Stimulated activated CD4-positive, alpha-beta T cell treated with anti-CD3 and anti-CD28 coated beads, Interleukin-2, amount 100 ng/mL, for 48 hours (primary cell): Measurements from ENCODE around the gene AFG3L2.

Experiments
- DNase-seq, 2 donors: peaks; one replicate each; pipeline ENCODE4 v3.0.0-alpha.2; 2020

The AFG3L2 gene

DNA sequence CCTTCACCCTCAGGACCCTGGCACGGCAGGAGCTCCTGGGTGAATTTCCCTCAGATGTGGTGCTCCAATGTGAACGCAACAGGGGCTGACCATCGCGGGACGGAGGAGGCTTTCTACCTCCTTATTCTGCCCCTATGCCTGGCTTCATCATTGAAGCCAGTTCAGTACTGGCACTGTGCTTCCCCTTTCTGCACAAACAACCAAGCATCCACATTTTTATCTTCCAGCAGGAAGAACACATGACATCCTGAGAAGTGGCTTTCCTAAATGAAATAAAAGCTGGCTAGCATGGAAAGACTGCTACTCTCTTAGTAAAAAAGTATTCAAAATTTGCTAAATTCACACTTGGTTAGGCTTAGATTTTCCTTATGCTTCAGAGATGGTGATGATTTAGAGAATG is 24.8 kb downstream of the AFG3L2 start:
- DNase-seq = no peak

DNA sequence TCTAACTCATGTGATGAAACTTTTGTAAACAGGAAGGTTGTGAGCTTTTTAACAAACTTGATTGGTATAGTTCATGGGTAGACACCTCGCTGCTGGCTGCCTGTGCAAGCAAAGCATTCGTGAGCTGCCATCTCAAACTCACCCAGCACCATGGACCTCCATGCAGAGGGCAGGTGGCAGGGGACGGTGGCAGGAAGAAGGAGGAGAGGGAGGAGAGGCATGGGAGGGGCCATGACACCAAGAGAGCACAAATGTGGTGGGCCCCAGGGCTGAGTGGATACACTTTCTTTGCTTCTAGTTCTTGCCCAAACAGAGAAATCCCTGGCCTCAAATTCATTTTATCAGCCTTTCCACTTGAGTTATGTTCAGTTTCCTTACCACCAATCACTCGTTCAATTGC is 29.1 kb downstream of the AFG3L2 start:
- DNase-seq = no peak

DNA sequence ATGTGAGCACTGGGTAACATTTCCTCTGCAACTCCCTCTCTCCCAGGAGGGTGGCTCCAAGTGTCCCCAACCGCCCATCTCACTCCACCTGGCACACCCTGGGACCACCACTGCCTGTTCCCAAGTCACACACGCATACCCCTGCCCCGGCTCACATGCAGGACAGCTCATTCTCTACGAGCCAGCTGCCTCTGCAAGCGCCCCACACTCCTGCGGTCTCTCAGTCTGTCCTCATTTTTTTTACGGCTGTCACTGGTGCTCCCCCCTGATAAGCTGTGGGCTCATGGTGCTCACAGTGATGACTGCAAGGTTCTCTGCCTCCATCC is 30.8 kb downstream of the AFG3L2 start:
- DNase-seq = no peak

DNA sequence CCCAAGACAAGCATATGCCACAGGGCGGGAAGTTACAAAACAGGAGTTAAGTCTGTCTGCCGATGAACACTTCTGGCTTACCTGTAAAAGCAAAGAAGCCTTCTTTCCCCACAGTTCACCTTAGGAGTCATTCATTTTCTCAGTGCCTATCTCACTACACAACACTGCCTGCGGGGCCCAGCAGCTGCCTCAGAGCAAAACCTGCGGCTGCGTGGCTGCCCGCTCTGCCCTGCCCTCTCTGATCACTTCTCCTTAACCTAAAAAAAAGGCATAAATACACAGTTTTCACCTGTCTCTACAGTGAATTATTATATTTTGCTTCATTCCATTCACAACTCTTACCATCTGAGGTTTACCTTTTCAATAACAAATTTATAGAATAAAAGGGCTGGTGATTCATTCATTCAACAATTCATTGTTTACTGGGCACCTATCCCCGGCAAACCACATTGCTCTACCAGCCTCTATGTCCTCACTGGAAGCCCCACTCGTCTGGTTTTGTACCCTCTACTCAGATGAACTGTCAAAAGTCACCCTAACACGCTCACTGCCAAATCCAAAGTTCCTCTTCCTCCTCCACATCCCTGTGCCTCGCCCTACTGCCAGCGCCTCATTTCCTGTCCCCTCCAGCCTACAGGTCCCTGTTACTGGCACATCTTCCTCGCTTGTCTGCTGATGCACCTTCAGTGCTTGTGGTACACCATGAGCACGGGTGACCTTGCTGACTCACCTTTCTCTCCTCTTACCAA is 31.4 kb downstream of the AFG3L2 start:
- DNase-seq = no peak

DNA sequence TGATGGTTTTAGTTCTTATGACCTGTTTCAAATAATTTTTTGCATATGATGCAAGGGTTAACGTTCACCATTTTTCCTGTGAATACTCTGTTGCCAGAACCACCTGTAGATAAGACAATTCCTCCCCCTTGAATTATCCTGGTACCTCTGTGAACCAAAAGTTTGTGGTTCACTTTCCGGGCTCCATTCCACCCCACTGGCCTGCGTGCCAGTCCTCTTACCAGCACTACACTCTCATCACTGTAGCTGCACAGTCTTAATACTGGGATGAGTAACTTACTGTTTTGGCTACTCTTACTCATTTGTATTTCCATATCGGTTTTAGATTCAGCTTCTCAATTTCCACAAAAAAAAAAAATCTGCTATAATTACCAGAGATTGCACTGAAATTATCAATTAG is 34.4 kb downstream of the AFG3L2 start:
- no peak for DNase-seq

DNA sequence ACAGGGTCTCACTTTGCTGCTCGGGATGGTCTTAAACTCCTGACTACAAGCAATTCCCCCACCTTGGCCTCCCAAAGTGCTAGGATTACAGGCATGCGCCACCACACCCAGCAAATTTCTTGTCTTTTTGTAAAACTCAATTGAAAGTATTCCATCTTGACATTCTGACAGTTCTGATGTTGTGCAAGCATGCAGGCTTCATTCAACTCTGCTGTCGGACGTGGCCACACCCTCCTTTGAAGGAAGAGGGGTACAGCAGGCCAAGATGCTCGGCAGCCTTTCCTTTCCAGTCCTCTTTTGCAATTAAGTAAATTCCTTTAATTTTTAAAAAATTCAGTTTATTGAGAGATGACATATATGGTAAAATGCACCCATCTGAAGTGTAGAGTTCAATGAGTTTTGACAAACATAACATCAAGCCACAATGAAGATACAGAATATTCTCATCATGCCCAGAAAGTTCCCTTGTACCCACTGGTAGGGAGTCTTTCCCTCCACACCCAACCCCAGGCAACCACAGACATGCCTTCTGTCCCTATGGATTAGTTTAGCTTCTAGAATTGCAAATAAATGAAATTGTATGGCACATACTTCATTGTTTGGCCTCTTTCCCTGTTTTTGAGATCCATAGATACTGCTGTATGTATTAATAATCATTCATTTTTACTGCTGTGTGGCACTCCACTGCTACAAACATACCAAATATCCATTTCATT is 35.9 kb downstream of the AFG3L2 start:
- no peak for DNase-seq

DNA sequence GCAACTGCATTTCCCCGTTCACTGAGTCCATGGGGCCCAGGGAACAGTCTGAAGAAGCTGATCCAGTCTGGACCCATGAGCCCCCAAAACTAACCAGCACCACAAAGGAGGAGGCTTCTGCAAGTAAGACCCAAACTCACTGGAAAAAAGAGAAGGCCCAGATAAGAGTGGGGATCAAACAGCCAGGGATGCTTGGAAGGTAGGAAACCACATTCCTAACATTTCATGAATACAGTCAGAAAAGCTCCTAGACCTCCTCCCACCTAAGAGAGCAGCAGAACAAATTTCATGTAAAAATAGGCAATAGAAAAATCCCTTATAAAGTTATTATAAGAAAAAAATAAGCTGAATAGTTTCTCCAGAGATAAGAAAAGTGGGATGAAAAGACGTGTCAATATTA is 38.6 kb downstream of the AFG3L2 start:
- no peak for DNase-seq

DNA sequence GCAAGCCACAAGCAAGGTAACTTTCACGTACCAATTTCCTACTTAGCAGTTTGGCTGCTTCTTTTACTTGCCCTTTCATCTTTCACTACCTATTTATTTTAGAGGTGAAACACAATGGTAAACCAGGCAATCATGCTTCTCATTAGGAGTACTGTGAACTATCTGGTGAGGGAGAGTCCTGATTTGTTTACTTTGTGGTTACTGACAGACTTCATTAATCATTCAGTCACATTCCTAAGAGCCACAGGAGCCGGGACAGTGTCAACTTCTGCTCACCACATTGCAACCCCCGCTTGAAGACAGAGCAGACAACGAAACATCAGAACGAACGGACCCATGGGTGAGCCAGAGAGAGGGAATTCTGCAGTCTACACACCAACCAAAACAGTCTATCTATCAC is 40.1 kb downstream of the AFG3L2 start:
- DNase-seq = no peak

DNA sequence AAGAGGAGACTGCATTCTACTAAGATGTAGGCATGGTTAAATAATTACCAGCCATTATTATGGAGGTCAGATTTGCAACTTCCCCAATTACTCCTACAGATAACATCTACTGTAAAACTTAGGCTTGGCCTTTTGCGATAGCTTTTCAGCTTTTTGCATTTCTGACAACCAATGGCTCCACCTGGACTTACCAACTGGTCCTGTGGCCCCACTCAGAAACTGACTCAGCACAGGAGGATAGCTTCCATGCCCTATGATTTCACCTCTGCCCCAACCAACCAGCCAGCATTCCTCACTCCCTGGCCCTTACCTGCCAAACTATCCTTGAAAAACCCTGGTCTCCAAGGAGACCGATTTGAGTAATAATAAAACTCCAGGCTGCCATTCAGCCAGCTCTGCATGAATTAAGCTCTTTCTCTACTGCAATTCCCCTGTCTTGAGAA is 40.8 kb downstream of the AFG3L2 start:
- no peak for DNase-seq

DNA sequence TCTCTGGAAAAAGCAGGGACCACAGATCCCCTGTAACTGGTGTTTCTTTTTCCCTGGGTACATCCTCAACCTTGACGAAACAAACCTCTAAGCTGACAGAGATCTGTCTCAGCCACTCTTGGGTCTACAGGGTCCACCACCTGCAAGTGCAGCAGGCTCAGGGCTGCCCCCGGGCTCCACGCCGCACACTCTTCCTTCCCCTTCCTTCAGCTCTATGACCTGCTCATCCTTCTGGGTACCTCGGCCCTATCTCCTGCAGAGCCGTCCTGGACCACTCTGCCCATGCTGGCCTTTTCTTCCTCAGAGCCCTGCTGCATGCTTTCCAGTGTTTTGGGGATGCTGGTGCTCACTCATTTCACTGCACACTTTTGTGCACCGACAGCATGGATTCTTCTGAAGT is 41.5 kb downstream of the AFG3L2 start:
- no peak for DNase-seq

DNA sequence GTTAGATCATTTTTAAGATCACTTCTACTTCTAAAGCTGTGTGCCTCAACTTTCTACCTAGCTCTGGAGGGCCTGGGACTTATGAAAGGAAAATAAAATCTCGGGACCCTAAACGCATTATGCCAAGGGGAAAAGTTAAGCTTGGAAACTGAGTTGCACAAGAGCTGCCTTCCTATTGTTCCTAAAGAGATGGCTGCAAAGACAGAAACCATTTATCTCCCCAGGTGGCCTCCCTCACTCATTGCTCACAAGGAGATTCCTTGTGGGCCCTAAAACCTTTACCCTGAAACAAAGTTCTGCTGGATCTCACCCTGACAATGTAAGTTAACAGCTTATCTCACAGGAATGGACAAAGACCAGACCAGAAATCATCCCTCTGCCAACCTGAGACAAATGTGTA is 42.2 kb downstream of the AFG3L2 start:
- DNase-seq = no peak

DNA sequence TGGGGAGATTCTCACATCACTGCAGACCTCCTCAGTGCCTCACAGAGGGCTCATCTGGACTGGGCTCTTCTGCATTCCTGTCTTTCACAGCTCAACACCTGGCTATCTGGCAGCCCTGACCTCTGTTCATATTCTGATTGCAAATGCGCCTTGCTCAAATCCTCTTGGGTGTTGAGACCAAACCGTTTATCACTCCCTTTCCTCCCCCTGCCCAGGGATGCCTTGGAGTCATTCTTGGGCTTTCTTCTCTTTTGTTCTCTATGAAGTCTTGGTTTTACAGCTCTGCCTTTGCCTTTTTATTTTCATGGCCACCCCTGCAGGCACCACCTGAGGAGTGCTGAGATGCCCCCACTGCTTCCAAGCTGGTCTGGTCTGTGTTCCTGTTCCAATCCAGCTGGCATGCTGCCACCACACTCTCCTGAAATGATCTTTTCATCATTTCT is 42.6 kb downstream of the AFG3L2 start:
- DNase-seq = no peak

DNA sequence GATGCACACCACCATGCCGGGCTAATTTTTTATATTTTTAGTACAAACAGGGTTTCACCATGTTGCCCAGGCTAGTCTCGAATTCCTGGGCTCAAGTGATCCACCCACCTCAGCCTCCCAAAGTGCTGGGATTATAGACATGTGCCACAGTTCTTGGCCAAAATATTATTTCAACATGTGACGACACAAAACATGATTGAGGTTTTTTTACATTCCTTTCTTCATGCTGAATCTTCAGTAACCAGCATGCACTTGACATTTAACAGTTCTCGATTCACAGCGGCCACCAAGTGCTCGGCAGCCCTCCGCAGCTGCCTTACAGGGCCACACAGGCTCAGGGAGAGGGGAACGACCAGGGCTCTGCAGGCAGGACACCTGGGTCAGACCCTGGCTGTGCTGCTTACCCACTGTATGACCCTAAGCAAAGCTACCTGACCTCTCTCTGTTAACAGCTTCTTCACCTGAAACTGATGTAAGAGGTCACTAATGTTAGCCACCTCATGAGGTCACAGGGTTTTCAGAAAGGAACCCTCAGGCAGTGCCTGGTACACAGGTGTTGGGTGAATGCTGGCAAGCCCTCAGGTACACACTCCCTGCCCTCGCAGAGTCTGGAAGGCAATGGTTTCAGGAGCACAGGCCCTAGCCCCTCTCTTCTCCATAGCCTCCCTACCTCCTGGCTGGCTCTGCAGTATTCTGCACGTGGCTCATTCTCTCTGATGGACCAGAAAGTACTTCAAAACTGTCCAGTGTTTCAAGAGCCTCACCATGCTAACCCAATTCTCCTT is 43.3 kb downstream of the AFG3L2 start:
- no peak for DNase-seq

DNA sequence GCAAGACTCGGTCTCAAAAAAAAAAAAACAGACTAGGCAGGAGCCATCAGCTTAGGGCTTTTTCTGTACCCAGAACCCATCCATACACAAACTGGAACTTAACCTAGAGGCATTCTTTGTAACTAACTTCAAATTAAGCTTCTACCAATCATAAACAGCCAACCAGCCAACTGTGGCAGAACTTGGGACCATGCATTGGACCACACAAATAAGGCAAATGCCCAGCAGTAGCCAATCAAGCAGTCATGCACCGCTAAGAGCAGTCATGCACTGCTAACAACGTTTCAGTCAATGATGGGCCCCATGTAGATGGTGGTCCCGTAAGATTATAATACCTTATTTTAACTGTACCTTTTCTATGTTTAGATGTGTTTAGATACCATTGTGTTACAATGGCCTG is 46.3 kb downstream of the AFG3L2 start:
- DNase-seq = no peak

DNA sequence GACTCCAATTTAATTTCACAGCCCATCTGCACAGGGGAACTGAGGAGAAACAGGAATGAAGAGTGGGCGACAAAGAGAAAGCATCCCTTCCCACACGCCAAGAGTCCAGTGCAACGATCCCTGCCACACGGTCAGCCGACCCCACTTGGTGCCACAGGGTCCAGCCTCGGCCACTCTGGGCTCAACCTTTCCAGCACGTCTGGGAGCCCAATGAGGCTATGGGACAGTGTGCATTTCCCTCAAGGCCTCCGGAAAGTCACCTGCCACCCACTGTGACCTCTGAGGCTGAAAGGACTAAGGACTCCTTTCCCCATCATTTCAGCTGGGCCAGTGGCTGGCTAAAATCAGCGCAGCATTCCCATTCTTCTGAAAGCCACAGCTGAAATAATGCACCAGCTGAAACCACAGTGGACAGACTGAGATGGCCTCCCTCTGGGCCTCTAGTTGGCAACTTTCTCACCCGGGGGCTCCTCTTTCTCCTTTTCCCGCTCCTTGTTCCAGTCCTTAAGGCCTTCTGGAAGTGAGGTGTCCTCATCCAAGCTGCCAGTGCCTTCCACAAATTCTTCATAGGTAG is 47.8 kb downstream of the AFG3L2 start:
- no peak for DNase-seq

DNA sequence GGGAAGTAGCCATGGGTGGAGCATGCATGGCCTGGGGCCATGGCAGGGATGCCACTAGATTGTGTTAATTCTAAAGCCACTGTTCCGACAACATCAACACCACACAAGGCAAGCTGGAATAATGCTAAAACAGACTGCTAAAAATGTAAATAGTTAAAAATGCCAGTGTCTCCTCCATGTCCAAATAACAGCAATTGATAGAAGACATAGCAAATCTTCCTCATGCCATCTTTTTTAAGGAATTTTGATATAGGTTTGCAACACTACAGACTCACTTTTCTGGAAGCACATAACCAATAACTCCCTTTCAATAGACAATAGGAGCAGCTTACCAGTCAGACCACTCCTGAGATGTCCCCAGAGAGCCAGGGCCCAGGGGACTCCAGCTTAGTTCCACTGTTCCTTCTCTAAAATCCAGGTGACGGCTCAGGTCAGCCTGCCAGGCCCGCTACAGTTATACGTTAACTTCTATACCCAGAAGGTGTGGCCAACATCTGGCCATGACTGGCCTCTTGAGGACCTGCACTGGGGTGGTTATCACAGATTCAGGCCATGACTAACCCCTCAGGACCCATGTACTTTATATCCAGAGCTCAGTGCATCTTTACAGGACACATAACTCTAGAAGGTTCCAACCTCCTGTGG is 48.7 kb downstream of the AFG3L2 start:
- DNase-seq = no peak

DNA sequence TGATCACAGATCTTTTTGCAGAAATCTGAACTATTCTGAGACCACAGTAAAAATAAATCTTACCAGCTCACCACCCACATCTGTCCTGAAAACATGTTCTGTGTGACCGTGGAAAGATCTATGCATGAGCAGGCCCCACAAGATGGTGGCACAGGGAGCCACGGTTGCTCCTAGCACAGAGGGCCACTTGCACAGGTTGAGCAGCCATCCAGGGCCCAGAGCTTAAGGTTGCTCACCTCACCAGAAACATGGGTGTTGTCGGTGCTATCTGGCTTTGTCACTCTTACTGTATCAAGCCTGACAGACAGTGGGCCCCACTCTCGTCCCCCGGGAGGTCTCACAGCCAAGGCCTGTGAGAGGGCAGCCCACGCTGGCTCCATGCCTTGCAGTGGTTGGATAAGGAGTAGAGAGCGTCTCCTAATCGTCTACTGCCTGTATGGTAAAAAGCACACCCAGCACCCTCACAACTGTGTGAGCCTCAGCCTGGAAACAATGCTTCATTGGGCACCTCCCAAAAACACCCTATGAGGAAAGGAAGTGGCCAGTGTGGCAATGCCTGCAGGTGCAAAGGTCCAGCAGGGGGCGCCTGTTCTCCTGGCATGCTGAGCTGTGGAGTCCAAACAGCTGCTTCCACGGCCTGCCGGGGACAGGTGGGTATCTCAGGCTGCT is 49.4 kb downstream of the AFG3L2 start:
- peak; percentile 73 to 82 for DNase-seq

DNA sequence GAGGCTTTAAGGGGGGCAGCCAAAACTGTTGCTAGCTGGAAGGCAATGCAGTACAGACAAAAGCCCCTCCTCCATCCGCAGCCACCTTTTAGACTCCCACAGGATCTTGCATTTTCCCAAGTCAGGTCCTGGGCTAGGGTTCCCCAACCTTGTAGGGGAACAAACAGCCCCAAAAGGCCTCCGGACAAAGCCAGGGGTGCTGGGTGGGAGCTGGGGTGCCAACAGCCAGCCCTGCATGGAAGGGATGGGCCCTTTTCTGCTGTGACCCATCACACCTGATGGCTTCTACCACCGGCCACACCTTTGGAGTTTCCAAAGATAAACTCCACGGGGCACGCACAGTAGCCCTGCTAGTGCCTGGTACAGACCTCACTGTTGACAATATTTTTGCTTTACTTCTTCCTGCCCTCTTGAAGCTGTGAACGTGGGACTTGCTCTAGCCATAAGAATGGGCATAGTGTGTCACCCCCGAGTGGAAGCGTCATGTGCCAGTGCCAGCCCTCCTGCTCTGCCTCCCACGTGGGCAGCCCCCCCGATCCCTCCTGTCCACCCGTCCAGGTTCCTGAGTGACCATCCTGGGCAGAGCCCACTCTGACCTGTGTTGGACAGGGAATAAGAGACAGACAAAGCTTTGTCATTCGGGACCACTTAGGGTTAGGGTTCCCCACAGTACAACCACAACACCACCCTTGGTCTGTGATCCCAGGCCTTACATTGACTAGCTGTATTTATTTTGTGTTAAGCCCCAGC is 50.1 kb downstream of the AFG3L2 start:
- no peak for DNase-seq

DNA sequence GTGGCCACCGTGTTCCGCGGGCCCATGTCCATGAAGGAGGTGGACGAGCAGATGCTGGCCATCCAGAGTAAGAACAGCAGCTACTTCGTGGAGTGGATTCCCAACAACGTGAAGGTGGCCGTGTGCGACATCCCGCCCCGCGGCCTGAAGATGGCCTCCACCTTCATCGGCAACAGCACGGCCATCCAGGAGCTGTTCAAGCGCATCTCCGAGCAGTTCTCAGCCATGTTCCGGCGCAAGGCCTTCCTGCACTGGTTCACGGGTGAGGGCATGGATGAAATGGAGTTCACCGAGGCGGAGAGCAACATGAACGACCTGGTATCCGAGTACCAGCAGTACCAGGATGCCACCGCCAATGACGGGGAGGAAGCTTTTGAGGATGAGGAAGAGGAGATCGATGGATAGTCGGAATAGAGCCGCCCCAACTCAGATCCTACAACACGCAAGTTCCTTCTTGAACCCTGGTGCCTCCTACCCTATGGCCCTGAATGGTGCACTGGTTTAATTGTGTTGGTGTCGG is 51.2 kb downstream of the AFG3L2 start:
- no peak for DNase-seq

DNA sequence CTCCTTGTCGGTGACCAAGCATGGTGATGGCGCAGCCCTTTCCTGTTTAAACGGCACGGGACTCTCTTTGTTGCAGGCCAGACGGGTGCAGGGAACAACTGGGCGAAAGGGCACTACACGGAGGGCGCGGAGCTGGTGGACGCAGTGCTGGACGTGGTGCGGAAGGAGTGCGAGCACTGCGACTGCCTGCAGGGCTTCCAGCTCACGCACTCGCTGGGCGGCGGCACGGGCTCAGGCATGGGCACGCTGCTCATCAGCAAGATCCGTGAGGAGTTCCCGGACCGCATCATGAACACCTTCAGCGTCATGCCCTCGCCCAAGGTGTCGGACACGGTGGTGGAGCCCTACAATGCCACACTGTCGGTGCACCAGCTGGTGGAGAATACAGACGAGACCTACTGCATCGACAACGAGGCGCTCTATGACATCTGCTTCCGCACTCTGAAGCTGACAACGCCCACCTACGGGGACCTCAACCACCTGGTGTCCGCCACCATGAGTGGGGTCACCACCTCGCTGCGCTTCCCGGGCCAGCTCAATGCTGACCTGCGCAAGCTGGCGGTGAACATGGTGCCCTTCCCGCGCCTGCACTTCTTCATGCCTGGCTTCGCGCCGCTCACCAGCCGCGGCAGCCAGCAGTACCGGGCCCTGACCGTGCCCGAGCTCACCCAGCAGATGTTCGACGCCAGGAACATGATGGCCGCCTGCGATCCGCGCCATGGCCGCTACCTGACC is 51.9 kb downstream of the AFG3L2 start:
- DNase-seq = no peak

DNA sequence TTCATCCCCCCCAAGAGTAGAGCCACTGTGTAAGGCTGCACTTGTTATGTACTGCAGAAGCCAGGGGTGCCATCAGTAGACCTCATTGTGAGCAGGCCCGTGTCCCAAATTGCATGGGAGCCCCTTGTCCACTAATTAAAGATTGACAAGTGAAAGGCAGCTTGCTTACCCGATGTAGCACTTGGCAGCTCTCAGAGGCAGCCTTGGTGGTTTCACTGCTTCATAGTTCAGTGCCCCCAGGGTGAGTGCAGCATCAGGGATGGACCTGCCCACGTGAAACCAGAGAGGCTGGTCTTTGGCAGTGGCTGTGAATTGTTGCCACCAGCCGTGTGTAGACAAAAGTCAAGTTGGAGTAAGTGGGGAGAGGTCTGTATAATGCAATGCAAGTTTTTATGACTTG is 55.7 kb downstream of the AFG3L2 start:
- DNase-seq = no peak
